Measurements from ENCODE around the gene ASIC1.
A peak's percentile ranks its signal among the peaks of the same experiment; 100 is the strongest.

The ASIC1 gene

GRCh38 chr12:50066402-50066801 is 9.0 kb downstream of the ASIC1 start:
- H3K36me3 Mint-ChIP-seq (ENCODE audit: low read depth): no peaks in the 10 kb centered on the region
- H3K27ac Mint-ChIP-seq: no peak overlapping the region
- peaks cover 9% of the 10 kb centered on the region for H3K27me3 Mint-ChIP-seq (ENCODE audit: low read depth)
- H3K4me1 Mint-ChIP-seq: peaks cover 31% of the 10 kb centered on the region
- no peak overlapping the region for H3K4me3 Mint-ChIP-seq
- no peaks in the 10 kb centered on the region for H3K9me3 Mint-ChIP-seq
- no peak for TF ChIP-seq CTCF (IDR thresholded peaks at IDR 0.05; ENCODE audit: unreplicated experiment in 3 of 3)

GRCh38 chr12:50069069-50069468 is 11.7 kb downstream of the ASIC1 start:
- TF ChIP-seq CTCF (IDR thresholded peaks at IDR 0.05; ENCODE audit: unreplicated experiment in 3 of 3): no peak
- H3K27me3 Mint-ChIP-seq (ENCODE audit: low read depth): peaks cover 4% of the 10 kb centered on the region
- H3K36me3 Mint-ChIP-seq (ENCODE audit: low read depth): no peaks in the 10 kb centered on the region
- H3K4me3 Mint-ChIP-seq: no peak overlapping the region
- no peak overlapping the region for H3K27ac Mint-ChIP-seq
- H3K4me1 Mint-ChIP-seq: peaks cover 19% of the 10 kb centered on the region
- H3K9me3 Mint-ChIP-seq: no peaks in the 10 kb centered on the region

GRCh38 chr12:50069539-50069938 is 12.1 kb downstream of the ASIC1 start:
- Mint-ChIP-seq H3K4me3 (no peak overlapping the region), H3K27ac (no peak overlapping the region), H3K4me1 (peaks cover 16% of the 10 kb centered on the region), H3K27me3 (ENCODE audit: low read depth) (peaks cover 4% of the 10 kb centered on the region), H3K36me3 (ENCODE audit: low read depth) (no peaks in the 10 kb centered on the region), H3K9me3 (no peaks in the 10 kb centered on the region)
- TF ChIP-seq CTCF (IDR thresholded peaks at IDR 0.05; ENCODE audit: unreplicated experiment in 3 of 3): no peak

GRCh38 chr12:50070314-50071060 is 13.1 kb downstream of the ASIC1 start:
- H3K27me3 Mint-ChIP-seq (ENCODE audit: low read depth): peaks cover 4% of the 10 kb centered on the region
- H3K4me1 Mint-ChIP-seq: peaks cover 15% of the 10 kb centered on the region
- no peaks in the 10 kb centered on the region for H3K36me3 Mint-ChIP-seq (ENCODE audit: low read depth)
- TF ChIP-seq CTCF (IDR thresholded peaks at IDR 0.05; ENCODE audit: unreplicated experiment in 3 of 3): peak; percentile 88 to 96 (median 90)
- peak overlapping the region; percentile 26 to 65 (median 52) for H3K27ac Mint-ChIP-seq
- peak overlapping the region in 1 of 3 experiments; percentile 1 for H3K4me3 Mint-ChIP-seq
- H3K9me3 Mint-ChIP-seq: no peaks in the 10 kb centered on the region

- H3K4me3 Mint-ChIP-seq: no peak overlapping the region
- no peak overlapping the region for H3K27ac Mint-ChIP-seq
- H3K4me1 Mint-ChIP-seq: peaks cover 15% of the 10 kb centered on the region
- no peaks in the 10 kb centered on the region for H3K9me3 Mint-ChIP-seq
- TF ChIP-seq CTCF (IDR thresholded peaks at IDR 0.05; ENCODE audit: unreplicated experiment in 3 of 3): no peak
- H3K27me3 Mint-ChIP-seq (ENCODE audit: low read depth): peaks cover 7% of the 10 kb centered on the region
- no peaks in the 10 kb centered on the region for H3K36me3 Mint-ChIP-seq (ENCODE audit: low read depth)
These were observed 15.0 kb downstream of the ASIC1 start for GRCh38 chr12:50072198-50072907.

Measured in nephron (organoid).